IMR-90 (cell line): ENCODE data around the gene GPER1. TPM values are rescaled to one million over a fixed set of nuclear protein-coding genes. Genes with fewer than 3 reads are reported as not detected.
A peak's percentile ranks its signal among the peaks of the same experiment; 100 is the strongest.

Experiments used
- ATAC-seq: fragments of 200-7000 bp; cut with Tn5 transposase; 2 replicates; pipeline ENCODE4 v1.9.1; 2020; ENCODE audit warnings: low read depth, mild to moderate bottlenecking, moderate library complexity
- BruUV-seq: library from RNA; stranded (reverse); fragments of 400-500 nt; replicated peaks from 2 replicates; lab custom pipeline; 2021; lab: Mats Ljungman, UMichigan
- CTCF ChIA-PET: fragments of 300-600 bp; formaldehyde crosslinking; extraction: SDS; loops from one replicate; lab custom pipeline; 2021; ENCODE audit warnings: antibody characterized with exemption; lab: Yijun Ruan, JAX
- POLR2A ChIA-PET: fragments of 300-600 bp; sonication (Branson Sonifier 250); formaldehyde crosslinking; loops from one replicate; lab custom pipeline; 2022; ENCODE audit warnings: antibody characterized with exemption; ENCODE audit not compliant: unreplicated experiment; lab: Charles Lee
- DNase-seq: peaks from one replicate; pipeline ENCODE4 v3.0.0; 2013
- H2AFZ ChIP-seq: replicated peaks from 2 replicates; pipeline ENCODE3; 2013; ENCODE audit warnings: low read length, mild to moderate bottlenecking; ENCODE audit not compliant: poor library complexity
- H2AK5ac ChIP-seq: 2 replicates; pipeline ENCODE4 v1.6.1; 2013; ENCODE audit warnings: low read depth, low read length, inconsistent platforms
- H2AK9ac ChIP-seq: replicated peaks from 2 replicates; pipeline ENCODE3; 2013; ENCODE audit warnings: mild to moderate bottlenecking, low read depth, low read length, moderate library complexity; ENCODE audit not compliant: poor library complexity
- H2BK120ac ChIP-seq: 2 replicates; pipeline ENCODE4 v1.6.1; 2013; ENCODE audit warnings: low read depth, low read length, inconsistent platforms
- H2BK15ac ChIP-seq: 3 replicates; pipeline ENCODE4 v1.6.1; 2013; ENCODE audit warnings: low read depth, low read length, inconsistent platforms
- H2BK20ac ChIP-seq: 2 replicates; pipeline ENCODE4 v1.6.1; 2013; ENCODE audit warnings: low read depth, mild to moderate bottlenecking, inconsistent platforms, low read length, moderate library complexity
- H2BK5ac ChIP-seq: 2 replicates; pipeline ENCODE4 v1.6.1; 2013; ENCODE audit warnings: mild to moderate bottlenecking, low read depth, low read length, inconsistent platforms; ENCODE audit not compliant: poor library complexity, severe bottlenecking
- H3K14ac ChIP-seq: replicated peaks from 2 replicates; pipeline ENCODE4 v1.6.1; 2013; ENCODE audit warnings: low read depth, low read length, inconsistent platforms
- H3K18ac ChIP-seq: 2 replicates; pipeline ENCODE4 v1.6.1; 2013; ENCODE audit warnings: low read depth, low read length, control low read depth
- H3K23ac ChIP-seq: 2 replicates; pipeline ENCODE4 v1.6.1; 2013; ENCODE audit warnings: low read depth, low read length, inconsistent platforms
- H3K27ac ChIP-seq: 2 replicates; pipeline ENCODE4 v1.5.1; 2013; ENCODE audit warnings: mild to moderate bottlenecking, control low read depth, low read length; ENCODE audit not compliant: insufficient read depth
- H3K27me3 ChIP-seq: 2 replicates; pipeline ENCODE4 v1.6.1; 2013; ENCODE audit warnings: low read length; ENCODE audit not compliant: control insufficient read depth, insufficient read depth
- H3K36me3 ChIP-seq: 2 replicates; pipeline ENCODE4 v1.6.1; 2013; ENCODE audit warnings: low read length, mixed read lengths; ENCODE audit not compliant: control insufficient read depth, insufficient read depth
- H3K4ac ChIP-seq: 2 replicates; pipeline ENCODE4 v1.6.1; 2013; ENCODE audit warnings: low read depth, low read length, inconsistent platforms
- H3K4me1 ChIP-seq: 2 replicates; pipeline ENCODE4 v1.6.1; 2013; ENCODE audit warnings: low read length, mixed read lengths; ENCODE audit not compliant: control insufficient read depth, insufficient read depth
- H3K4me2 ChIP-seq: 2 replicates; pipeline ENCODE4 v1.6.1; 2013; ENCODE audit warnings: low read depth, mild to moderate bottlenecking, control low read depth, low read length, moderate library complexity
- H3K4me3 ChIP-seq: 2 replicates; pipeline ENCODE4 v1.5.1; 2013; ENCODE audit warnings: low read depth, mild to moderate bottlenecking, control low read depth, low read length, moderate library complexity; ENCODE audit not compliant: insufficient read depth
- H3K56ac ChIP-seq: 2 replicates; pipeline ENCODE4 v1.6.1; 2013; ENCODE audit warnings: low read length, inconsistent platforms; ENCODE audit not compliant: insufficient read depth; ENCODE audit errors: extremely low read depth
- H3K79me1 ChIP-seq, 2 experiments: 2 replicates each; pipeline ENCODE4 v1.6.1; 2013; ENCODE audit warnings: low read length in 2 of 2, inconsistent platforms in 1 of 2, low read depth in 1 of 2
- H3K9ac ChIP-seq: 2 replicates; pipeline ENCODE4 v1.6.1; 2013; ENCODE audit warnings: low read depth, low read length, control low read depth
- H3K9me1 ChIP-seq: 2 replicates; pipeline ENCODE4 v1.6.1; 2013; ENCODE audit warnings: low read length, inconsistent platforms; ENCODE audit not compliant: insufficient read depth
- H3K9me3 ChIP-seq: 2 replicates; pipeline ENCODE4 v1.6.1; 2013; ENCODE audit warnings: low read length; ENCODE audit not compliant: control insufficient read depth, insufficient read depth
- H4K20me1 ChIP-seq: 2 replicates; pipeline ENCODE4 v1.6.1; 2013; ENCODE audit warnings: low read length, inconsistent platforms; ENCODE audit not compliant: insufficient read depth
- H4K5ac ChIP-seq: 2 replicates; pipeline ENCODE4 v1.6.1; 2013; ENCODE audit warnings: mild to moderate bottlenecking, low read depth, low read length, control low read depth
- H4K8ac ChIP-seq, 2 experiments: 2 replicates each; pipeline ENCODE4 v1.6.1; 2013; ENCODE audit warnings: low read depth in 2 of 2, low read length in 2 of 2, control low read depth in 1 of 2, inconsistent platforms in 1 of 2
- H4K91ac ChIP-seq: 2 replicates; pipeline ENCODE4 v1.6.1; 2013; ENCODE audit warnings: low read depth, low read length, inconsistent platforms; ENCODE audit not compliant: insufficient read depth
- CEBPB ChIP-seq: IDR thresholded peaks from 2 replicates; pipeline ENCODE4 v1.6.1; 2012; ENCODE audit warnings: low read depth, low read length, improper control_type of control experiment
- CHD1 ChIP-seq: IDR thresholded peaks from 2 replicates; pipeline ENCODE4 v1.6.1; 2012; ENCODE audit warnings: low read depth, low read length, improper control_type of control experiment
- CTCF ChIP-seq: conservative IDR thresholded peaks from 2 replicates; pipeline ENCODE4 v1.5.1; 2012; ENCODE audit warnings: mild to moderate bottlenecking, low read depth, low read length, improper control_type of control experiment
- ELK1 ChIP-seq: fragments of 150-350 bp; IDR thresholded peaks from 2 replicates; pipeline ENCODE4 v1.6.1; 2016; ENCODE audit warnings: low read depth, mild to moderate bottlenecking, low read length, moderate library complexity, borderline replicate concordance
- MAFK ChIP-seq: IDR thresholded peaks from 2 replicates; pipeline ENCODE4 v1.6.1; 2012; ENCODE audit warnings: low read depth, low read length, improper control_type of control experiment
- MAZ ChIP-seq: IDR thresholded peaks from 2 replicates; pipeline ENCODE4 v1.6.1; 2012; ENCODE audit warnings: low read depth, mild to moderate bottlenecking, low read length, improper control_type of control experiment, moderate library complexity, borderline replicate concordance
- MXI1 ChIP-seq: IDR thresholded peaks from 2 replicates; pipeline ENCODE4 v1.6.1; 2012; ENCODE audit warnings: low read depth, mild to moderate bottlenecking, low read length, moderate library complexity, borderline replicate concordance
- NFE2L2 ChIP-seq: fragments of 150-350 bp; IDR thresholded peaks from 2 replicates; pipeline ENCODE4 v1.6.1; 2016; ENCODE audit warnings: low read depth, mild to moderate bottlenecking, low read length
- POLR2A ChIP-seq: IDR thresholded peaks from 2 replicates; pipeline ENCODE4 v1.6.1; 2012; ENCODE audit warnings: mild to moderate bottlenecking, low read depth, low read length
- RAD21 ChIP-seq: IDR thresholded peaks from 2 replicates; pipeline ENCODE4 v1.6.1; 2012; ENCODE audit warnings: low read length, improper control_type of control experiment
- RCOR1 ChIP-seq: IDR thresholded peaks from 2 replicates; pipeline ENCODE4 v1.6.1; 2012; ENCODE audit warnings: mild to moderate bottlenecking, low read length, improper control_type of control experiment; ENCODE audit not compliant: insufficient replicate concordance
- RFX5 ChIP-seq: IDR thresholded peaks from 2 replicates; pipeline ENCODE4 v1.8.0; 2012; ENCODE audit warnings: low read depth, mild to moderate bottlenecking, low read length, moderate library complexity
- SMC3 ChIP-seq: fragments of 150-350 bp; IDR thresholded peaks from 2 replicates; pipeline ENCODE4 v1.6.1; 2016; ENCODE audit warnings: low read depth, mild to moderate bottlenecking, antibody characterized with exemption, low read length, moderate library complexity
- WGBS, 2 experiments: methylation state at CpG; one replicate each; pipeline versions ENCODE4 v1.1.5 to v1.1.7; 2013; ENCODE audit warnings: missing lambda C conversion rate in 2 of 2; ENCODE audit not compliant: insufficient read length in 1 of 2; ENCODE audit errors: extremely low coverage in 2 of 2; 5-methylcytosine and 5-hydroxymethylcytosine counted together
- dilution Hi-C: fragments of 300-500 bp; cut with HindIII; formaldehyde crosslinking; loops from one replicate; pipeline ENCODE4 v1.14.3; 2018; ENCODE audit warnings: low sequenced_read_pairs; ENCODE audit not compliant: unreplicated experiment
- in situ Hi-C: fragments of 300-500 bp; cut with MboI; formaldehyde crosslinking; loops from 3 replicates; pipeline ENCODE4 v1.14.3; 2019; ENCODE audit warnings: low sequenced_read_pairs, inconsistent platforms, mixed read lengths
- intact Hi-C: fragments of 100-400 bp; cut with micrococcal nuclease; formaldehyde crosslinking; loops from 2 replicates; pipeline ENCODE4 v1.10.0; 2022
- polyA plus RNA-seq, 3 experiments: library from polyadenylated mRNA; depleted of rRNA; stranded (reverse); fragments of >200 nt; gene quantifications; 2 replicates each; pipeline ENCODE4 v1.2.3, GENCODE V29; 2012; ENCODE audit warnings: low replicate concordance in 1 of 3
- total RNA-seq: library from RNA; depleted of rRNA; stranded (reverse); fragments of >200 nt; gene quantifications from 2 replicates; pipeline ENCODE4 v1.2.3, GENCODE V29; 2012
- TF ChIP-seq, protein P1 (sequence below): fragments of 150-350 bp; IDR thresholded peaks from 2 replicates; pipeline ENCODE4 v1.6.1; 2017; ENCODE audit warnings: mild to moderate bottlenecking, antibody characterized with exemption, low read length, low read depth

The GPER1 gene
- total and polyA plus RNA-seq, 2 of the 4 experiments (the other 2 are of a cell fraction) = 2.0 to 5.8 TPM

DNA sequence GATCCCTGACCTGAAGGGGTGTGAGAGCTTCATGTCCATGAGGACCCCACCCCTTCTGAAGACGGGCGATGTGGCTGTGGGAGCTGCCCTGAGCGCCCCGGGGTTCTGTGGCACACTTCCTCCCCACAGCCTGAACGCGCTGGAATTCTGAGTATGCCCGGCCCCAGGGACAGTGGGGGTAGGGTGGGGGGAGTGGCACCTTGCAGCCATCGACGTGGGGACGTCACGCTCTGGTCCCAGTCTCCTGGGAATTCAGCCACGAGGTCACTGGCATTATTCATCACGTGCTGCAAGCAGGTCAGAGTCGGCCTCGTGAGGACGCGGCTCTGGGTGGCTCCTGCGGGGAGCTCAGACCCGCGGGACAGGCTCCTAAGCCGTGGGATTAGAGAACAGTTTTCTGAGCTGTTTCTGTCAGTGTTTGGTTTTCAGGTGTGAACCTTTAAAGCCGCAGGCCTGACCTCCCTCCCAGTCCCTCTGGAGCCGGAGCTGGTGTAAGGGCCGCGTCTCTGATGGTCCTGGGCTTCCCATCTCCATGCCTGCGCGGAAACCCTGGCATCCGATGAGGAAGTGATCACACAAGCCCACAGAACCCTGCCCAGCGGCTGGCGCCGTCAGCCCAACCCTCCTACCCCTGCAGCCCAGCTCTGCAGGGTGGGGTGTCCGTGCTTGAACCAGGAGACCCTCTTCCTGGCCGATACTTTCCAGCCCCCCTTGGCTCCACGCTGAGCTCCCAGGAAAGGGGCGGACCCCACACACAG, 27.4 kb upstream of the GPER1 start:
- ChIA-PET POLR2A (no interaction called here), CTCF (interaction anchor here (2.6 kb wide), 1 partner anchor 67 kb away, joined by 25 read pairs; no protein-coding TSS in a partner anchor)
- no peak overlapping the region for H3K9ac ChIP-seq
- H2BK120ac ChIP-seq = no peak overlapping the region
- DNase-seq (no peak), ATAC-seq (no peak)
- no peaks in the 10 kb centered on the region for H3K9me3 ChIP-seq
- H3K4me1 ChIP-seq = peaks cover 9% of the 10 kb centered on the region; the same call in 1 of the 2 replicates
- H3K14ac ChIP-seq = no peak overlapping the region
- H3K27ac ChIP-seq = no peak overlapping the region
- no peaks in the 10 kb centered on the region; the same call in 1 of the 2 replicates for H3K27me3 ChIP-seq
- peak overlapping the region; percentile 43 for H2AFZ ChIP-seq
- H3K23ac ChIP-seq = no peak overlapping the region
- peaks cover 4% of the 10 kb centered on the region; the same call in 1 of the 2 replicates for H3K9me1 ChIP-seq
- H2AK9ac ChIP-seq = no peak overlapping the region
- H3K36me3 ChIP-seq = peaks cover 3% of the 10 kb centered on the region; the same call in 1 of the 2 replicates
- peaks cover 0 to 17% of the 10 kb centered on the region in 2 experiments; a peak in 1 of 4 replicates for H3K79me1 ChIP-seq
- peaks cover 61% of the 10 kb centered on the region for H4K20me1 ChIP-seq
- H3K18ac ChIP-seq = no peak overlapping the region
- WGBS, 2 experiments = 76% methylated on average over 13 of the region's 35 CpGs; no CpG with 5 or more reads in 1 of the 2 experiments
- no peak overlapping the region; the same call in 1 of the 2 replicates for H3K4ac ChIP-seq
- in situ Hi-C loops (loop anchor here (5.0 kb wide), 1 partner anchor 68 kb away; no protein-coding TSS in a partner anchor), dilution Hi-C loops (no loop called here), intact Hi-C loops (no loop called here)
- no peak overlapping the region for H4K91ac ChIP-seq
- H3K4me2 ChIP-seq = no peak overlapping the region
- H3K4me3 ChIP-seq = no peak overlapping the region
- no TSS peak for BruUV-seq
- H2BK15ac ChIP-seq = no peak overlapping the region
- no peak overlapping the region for H3K56ac ChIP-seq
- no peak overlapping the region for H2BK20ac ChIP-seq
- H4K8ac ChIP-seq = no peak overlapping the region
- H4K5ac ChIP-seq = no peak overlapping the region
- H2BK5ac ChIP-seq = no peak overlapping the region
- H2AK5ac ChIP-seq = no peak overlapping the region
- TF ChIP-seq POLR2A (no peak), CHD1 (no peak), NFE2L2 (no peak), RCOR1 (no peak), CTCF (no peak), SMC3 (no peak), ELK1 (no peak), MAFK (no peak), MXI1 (no peak), RAD21 (no peak), CEBPB (no peak), RFX5 (no peak), MAZ (no peak)
- TF ChIP-seq, protein P1, sequence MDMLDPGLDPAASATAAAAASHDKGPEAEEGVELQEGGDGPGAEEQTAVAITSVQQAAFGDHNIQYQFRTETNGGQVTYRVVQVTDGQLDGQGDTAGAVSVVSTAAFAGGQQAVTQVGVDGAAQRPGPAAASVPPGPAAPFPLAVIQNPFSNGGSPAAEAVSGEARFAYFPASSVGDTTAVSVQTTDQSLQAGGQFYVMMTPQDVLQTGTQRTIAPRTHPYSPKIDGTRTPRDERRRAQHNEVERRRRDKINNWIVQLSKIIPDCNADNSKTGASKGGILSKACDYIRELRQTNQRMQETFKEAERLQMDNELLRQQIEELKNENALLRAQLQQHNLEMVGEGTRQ = no peak
